Measurements from ENCODE around the gene NRN1. TPM values are rescaled to one million over a fixed set of nuclear protein-coding genes. Genes with fewer than 3 reads are reported as not detected.

NRN1 gene
- total RNA-seq, 2 donors from 2014 or later = 1.1 TPM

DNA sequence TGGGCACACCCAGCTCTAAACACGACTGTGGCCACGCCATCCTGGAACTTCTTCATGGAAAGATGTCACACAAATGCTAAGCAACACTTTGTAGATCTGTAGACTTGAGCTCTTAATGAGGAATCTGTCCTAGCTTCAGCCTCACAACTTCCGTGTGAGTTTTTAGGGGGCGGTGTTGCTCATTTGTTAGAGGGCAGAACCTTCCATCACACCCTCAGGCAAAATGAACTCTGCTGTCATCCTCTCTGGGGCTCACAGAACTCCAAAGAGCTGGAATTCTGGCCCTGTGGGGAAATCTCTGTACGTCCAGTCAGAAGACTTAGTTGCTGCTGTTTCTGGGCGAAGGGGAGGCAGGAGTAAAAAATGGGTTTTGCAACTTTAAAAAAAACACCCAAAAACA lies 49.8 kb downstream of the NRN1 start:
- no peak overlapping the region for H3K27ac ChIP-seq
- DNase-seq (ENCODE audit: low spot score) = no peak
- 65% methylated on average over 6 of the region's 6 CpGs for WGBS
- no peak overlapping the region for H3K4me3 ChIP-seq
- intact Hi-C loops (cut with DNase I) = no loop called here
- TF ChIP-seq, protein P1, sequence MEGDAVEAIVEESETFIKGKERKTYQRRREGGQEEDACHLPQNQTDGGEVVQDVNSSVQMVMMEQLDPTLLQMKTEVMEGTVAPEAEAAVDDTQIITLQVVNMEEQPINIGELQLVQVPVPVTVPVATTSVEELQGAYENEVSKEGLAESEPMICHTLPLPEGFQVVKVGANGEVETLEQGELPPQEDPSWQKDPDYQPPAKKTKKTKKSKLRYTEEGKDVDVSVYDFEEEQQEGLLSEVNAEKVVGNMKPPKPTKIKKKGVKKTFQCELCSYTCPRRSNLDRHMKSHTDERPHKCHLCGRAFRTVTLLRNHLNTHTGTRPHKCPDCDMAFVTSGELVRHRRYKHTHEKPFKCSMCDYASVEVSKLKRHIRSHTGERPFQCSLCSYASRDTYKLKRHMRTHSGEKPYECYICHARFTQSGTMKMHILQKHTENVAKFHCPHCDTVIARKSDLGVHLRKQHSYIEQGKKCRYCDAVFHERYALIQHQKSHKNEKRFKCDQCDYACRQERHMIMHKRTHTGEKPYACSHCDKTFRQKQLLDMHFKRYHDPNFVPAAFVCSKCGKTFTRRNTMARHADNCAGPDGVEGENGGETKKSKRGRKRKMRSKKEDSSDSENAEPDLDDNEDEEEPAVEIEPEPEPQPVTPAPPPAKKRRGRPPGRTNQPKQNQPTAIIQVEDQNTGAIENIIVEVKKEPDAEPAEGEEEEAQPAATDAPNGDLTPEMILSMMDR (IDR thresholded peaks at IDR 0.05) = no peak
- TF ChIP-seq POLR2A (IDR thresholded peaks at IDR 0.05) (no peak), POLR2AphosphoS5 (IDR thresholded peaks at IDR 0.05) (no peak)
- no peaks in the 10 kb centered on the region for H3K36me3 ChIP-seq
- H3K4me1 ChIP-seq (replicated peaks) = no peaks in the 10 kb centered on the region
- no peaks in the 10 kb centered on the region for H3K9me3 ChIP-seq
- H3K27me3 ChIP-seq (replicated peaks; ENCODE audit: insufficient read depth) = no peaks in the 10 kb centered on the region

DNA sequence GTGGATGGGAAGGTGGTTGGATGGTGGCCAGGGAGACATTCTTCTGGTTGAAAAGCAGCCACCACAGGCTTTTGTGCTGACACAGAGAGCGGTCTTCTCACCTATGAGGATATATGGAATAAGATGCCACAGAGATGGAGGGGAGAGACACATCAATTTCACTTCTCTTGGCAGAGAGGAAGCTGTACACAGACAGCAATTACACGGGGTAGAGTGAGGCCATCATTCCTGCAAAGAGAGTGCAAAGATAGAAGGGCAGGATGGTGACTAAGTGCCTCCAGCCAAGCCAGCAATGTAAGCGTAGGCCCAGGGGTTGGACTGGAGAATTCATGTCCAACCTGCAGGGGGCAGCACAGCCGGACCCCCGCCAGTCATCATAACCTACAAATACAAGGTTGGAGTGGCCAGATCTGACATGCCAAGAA lies 56.4 kb downstream of the NRN1 start:
- no peaks in the 10 kb centered on the region for H3K36me3 ChIP-seq
- 47% methylated on average over 5 of the region's 5 CpGs for WGBS
- H3K4me3 ChIP-seq = no peak overlapping the region
- TF ChIP-seq POLR2AphosphoS5 (IDR thresholded peaks at IDR 0.05) = no peak
- TF ChIP-seq, protein P1 (IDR thresholded peaks at IDR 0.05) = no peak
- no peak for TF ChIP-seq POLR2A (IDR thresholded peaks at IDR 0.05)
- H3K27ac ChIP-seq = no peak overlapping the region
- no peak for DNase-seq (ENCODE audit: low spot score)
- no peaks in the 10 kb centered on the region for H3K27me3 ChIP-seq (replicated peaks; ENCODE audit: insufficient read depth)
- intact Hi-C loops (cut with DNase I) = no loop called here
- no peaks in the 10 kb centered on the region for H3K4me1 ChIP-seq (replicated peaks)
- no peaks in the 10 kb centered on the region for H3K9me3 ChIP-seq

Measured in prostate gland (tissue), 2 donors.